Activated CD4-positive, alpha-beta T cell treated with anti-CD3 and anti-CD28 coated beads, Interleukin-2, amount 50 U/mL, for 24 hours (primary cell): ENCODE data around the gene TRAF3IP3.

Experiments used
- DNase-seq, 2 donors: peaks; one replicate each; pipeline ENCODE4 v3.0.0-alpha.2; 2020; ENCODE audit warnings: low read depth in 1 of 2, low spot score in 1 of 2

Gene TRAF3IP3

DNA sequence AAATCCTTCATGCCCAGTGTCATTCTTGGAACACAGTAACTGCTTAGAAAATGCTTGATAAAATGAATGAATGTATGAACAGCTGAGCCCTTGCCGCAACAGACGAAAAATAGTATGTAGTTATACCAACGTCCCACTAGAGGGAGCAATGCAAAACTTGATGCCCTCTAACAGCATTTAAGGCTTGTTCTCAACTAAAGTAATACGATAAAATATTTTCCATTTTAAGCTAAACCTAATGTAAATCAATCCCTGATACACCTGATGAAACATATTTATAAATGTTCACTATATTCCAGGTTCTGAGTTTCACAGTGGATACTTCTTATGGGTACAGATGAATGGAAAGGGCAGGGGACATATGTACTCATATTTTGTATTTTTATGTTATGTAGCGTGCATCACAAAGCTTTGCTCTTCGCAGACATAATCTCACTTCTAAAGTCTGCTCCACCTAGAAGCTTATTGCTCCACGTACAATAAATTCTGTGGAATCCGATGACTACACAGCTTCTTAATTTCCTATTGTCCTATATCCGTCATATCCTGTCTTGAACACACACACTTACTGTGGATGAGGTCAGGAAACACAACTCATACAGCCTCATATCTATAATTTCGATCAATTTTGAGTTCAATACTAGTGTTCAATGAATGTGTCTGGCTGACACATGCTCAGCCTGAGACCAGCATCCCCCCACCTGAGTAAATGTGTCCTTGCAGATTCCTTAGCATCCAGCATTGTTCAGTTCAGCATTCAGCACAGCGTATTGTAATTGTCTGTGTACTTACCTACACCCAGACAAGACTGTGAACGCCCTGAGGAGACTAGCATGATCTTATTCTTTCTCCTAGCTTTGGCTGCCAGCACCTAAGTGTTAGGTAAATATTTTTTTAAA lies 67.5 kb downstream of the TRAF3IP3 start:
- peak in 1 of 2 donors; percentile 39 for DNase-seq

DNA sequence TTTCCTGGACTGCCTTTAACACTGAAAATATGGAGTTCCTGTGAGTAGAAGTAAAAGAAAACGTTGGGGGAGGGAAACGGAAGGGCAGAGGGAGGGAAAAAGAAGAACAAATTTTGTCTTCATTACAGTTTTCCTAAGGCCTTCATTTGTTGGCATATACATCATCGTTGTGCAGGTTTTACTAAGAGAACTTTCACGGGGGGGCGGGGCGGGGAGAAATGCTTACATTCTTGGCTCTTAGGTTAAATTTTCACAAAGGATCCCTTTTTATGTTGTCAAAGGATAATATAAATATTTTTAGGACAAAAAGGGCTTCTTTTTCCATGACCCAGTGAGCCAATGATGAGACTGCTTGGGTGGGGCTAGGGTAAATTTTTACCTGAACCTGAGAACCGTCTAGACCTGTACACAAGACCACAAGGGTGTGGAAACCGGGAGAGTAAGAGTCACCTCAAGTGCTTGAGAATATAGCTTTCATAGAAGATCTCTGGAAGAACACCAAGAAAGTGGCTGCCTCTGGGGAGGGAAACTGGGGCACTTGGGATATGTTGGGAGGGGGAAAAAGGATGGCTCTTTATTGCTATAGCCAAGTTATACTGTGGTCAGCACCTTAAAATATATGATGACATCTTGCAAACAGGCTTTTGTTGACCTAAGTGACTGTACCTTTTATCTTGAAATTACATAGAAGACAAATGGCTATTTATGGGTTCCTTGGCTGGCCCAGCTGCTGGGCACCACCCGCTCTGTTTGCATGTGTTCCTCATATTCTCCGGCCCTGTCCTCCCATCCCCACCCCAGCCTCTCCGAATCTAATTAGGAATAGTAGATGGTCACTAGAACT lies 70.0 kb downstream of the TRAF3IP3 start:
- DNase-seq, result no peak

DNA sequence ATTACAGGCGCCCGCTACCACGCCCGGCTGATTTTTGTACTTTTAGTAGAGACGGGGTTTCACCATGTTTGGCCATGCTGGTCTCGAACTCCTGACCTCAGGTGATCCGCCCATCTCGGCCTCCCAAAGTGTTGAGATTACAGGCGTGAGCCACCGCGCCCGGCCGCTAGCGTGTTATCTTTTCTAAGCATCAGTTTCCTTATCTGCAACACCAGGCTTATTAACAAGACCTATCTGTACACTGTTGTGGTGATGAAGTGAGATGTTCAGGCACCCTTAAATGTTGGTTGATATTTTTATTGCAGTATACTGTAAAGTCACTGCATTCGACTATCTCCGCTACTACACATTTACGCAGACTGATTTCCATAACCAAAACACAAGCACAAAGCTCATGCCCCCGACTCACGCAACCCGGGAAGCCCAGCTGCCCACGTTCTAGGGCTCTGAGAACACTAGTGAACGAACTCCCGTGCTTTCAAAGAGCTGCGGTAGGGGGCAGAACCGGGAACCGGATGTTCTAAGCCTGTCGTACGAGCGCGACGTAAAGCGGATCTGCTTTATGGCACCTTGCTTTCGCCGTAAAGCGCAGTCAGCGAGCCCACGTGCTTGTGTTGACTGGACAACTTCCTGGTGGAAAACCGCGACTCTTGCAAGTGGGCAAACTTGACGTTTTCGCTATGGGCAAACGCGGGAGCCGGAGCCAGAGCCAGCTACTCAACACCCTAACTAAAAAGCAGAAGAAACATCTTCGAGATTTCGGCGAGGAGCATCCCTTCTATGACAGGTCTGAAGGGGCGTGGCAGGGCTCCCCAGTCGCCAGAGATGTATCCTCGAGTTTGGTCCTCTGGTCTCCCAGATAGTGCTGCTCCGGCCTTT lies 71.8 kb downstream of the TRAF3IP3 start, which contains the start of gene UTP25:
UTP25 (plus strand) TSS at position 589 of the 879 bp plus-strand sequence; CDS start at position 681, 92 bp downstream.
- DNase-seq, result peak; percentile 78 to 91

DNA sequence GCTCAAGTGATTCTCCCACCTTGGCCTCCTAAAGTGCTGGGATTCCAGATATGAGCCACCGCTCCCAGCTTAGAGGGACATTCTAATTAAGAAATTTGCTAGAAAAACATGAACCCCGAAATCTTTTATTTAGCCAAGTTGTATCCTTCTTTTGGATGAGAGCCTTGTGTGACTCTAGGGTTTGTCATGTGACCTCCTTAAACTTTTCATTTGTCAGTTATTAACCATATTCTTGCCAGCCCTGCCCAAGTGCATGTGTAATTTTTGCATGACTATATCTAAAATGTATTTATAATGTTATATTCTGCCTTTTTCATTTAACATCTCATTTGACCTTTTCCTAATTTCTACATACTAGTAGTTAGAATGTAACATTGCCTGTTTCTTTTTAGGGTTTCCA lies 73.9 kb downstream of the TRAF3IP3 start:
- no peak for DNase-seq

DNA sequence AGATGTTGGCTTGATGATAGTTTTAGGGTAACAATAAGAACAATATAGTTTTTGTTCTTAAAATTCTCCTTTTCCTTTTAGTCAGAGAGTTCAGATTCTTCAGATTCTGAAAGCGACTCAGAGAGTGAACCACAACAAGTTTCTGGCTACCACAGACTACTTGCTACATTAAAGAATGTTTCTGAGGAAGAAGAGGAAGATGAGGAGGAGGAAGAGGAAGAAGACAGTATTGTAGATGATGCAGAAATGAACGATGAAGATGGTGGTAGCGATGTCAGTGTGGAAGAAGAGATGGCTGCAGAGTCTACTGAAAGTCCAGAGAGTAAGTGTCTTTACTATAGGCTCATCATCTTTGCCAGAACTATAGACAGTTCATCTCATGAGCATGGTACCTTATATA lies 74.9 kb downstream of the TRAF3IP3 start:
- no peak for DNase-seq

DNA sequence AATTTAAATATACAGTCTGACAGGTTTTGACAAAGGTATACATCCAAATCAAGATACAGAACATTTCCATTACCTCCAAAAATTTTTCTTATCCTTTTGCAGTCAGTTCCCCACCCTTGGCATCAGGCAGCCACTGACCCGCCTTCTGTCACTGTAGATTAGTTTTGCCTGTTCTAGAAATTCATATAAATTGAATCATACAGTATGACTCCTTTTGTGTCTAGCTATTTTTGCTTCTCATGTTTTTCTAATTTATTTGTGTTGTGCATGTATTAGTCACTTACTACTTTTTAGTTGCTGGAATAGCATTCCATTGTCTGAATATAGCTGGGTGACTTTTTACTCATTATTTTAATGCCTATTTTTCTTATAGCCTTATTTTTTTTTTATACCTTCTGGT lies 75.8 kb downstream of the TRAF3IP3 start:
- no peak for DNase-seq
